ENCODE measurements around the gene BEGAIN. TPM values are rescaled to one million over a fixed set of nuclear protein-coding genes. Genes with fewer than 3 reads are reported as not detected.

The BEGAIN gene
- total RNA-seq, 4 donors from 2014 or later, result 0.27 to 2.5 (median 0.37) TPM; not detected in 1

DNA sequence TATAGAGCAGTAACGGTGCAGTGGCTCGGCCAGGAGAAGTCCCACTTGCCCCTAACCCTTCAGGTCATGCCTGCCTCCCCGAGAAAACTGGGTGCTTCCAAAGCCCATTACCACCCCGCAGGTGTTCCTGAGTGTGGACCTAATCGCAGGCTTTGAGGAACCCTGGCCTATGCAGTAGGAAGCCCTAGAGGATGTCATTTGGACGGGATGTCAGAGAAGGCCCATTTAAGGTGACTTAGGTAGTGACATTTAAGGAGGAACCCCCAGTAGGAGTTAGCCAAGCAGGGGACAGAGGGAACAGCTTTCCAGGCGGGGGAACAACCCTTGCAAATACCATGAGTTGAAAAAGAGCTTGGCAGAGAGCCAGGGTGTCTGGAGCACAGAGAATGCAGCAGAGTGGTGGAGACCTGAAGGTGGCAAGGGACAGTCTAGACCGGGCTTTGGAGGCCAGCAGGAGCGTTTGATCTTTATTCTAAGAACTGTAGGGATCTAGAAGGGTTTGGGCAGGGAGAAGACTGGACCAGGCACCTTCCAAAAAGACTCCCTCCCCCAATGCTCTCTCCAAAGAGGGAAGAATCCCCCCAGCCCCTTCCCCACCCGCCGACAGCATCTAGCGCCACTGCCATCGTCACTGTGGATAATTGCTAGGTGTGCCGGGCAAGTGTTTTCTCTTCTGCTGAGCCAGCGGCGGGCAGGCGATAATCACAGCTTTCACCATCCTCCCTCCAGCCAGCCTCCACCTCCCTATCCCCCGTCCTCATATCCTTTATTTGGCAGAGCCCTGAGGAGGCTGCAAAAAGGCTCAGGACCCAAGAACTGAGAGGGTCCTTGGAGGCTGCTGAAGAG lies 33.3 kb upstream of the BEGAIN start:
- Histone ChIP-seq H3K27ac (no peak overlapping the region), H3K4me1 (peaks cover 0 to 27% (median 6%) of the 10 kb centered on the region in 4 donors), H3K4me3 (no peak overlapping the region), H3K36me3 (no peaks in the 10 kb centered on the region), H3K9me3 (no peaks in the 10 kb centered on the region), H3K27me3 (peaks cover 12% of the 10 kb centered on the region)
- intact Hi-C loops (cut with DNase I; ENCODE audit: low total_unique reads), result no loop called here
- WGBS, 2 donors (ENCODE audit: low coverage in 1 of 2), result 73 to 100% methylated on average over 1 to 17 of the region's 18 CpGs
- in situ Hi-C loops (cut with MboI; ENCODE audit: low pct_ligation_motif_present in 1 of 4, low pct_unique_long_range_greater_than_20kb in 1 of 4, low sequenced_read_pairs in 3 of 4), result no loop called here
- TF ChIP-seq POLR2AphosphoS5 (IDR thresholded peaks at IDR 0.05), result no peak
- DNase-seq, result peak; percentile 5

GRCh38 chr14:100619396-100620254 lies 32.4 kb upstream of the BEGAIN start:
- H3K36me3 ChIP-seq, result no peaks in the 10 kb centered on the region
- intact Hi-C loops (cut with DNase I; ENCODE audit: low total_unique reads) (no loop called here), in situ Hi-C loops (cut with MboI; ENCODE audit: low pct_ligation_motif_present in 1 of 4, low pct_unique_long_range_greater_than_20kb in 1 of 4, low sequenced_read_pairs in 3 of 4) (no loop called here)
- H3K4me3 ChIP-seq, result no peak overlapping the region
- TF ChIP-seq POLR2AphosphoS5 (IDR thresholded peaks at IDR 0.05), result no peak
- TF ChIP-seq EP300 (IDR thresholded peaks at IDR 0.05; ENCODE audit: low read depth), result no peak
- TF ChIP-seq, protein P1, sequence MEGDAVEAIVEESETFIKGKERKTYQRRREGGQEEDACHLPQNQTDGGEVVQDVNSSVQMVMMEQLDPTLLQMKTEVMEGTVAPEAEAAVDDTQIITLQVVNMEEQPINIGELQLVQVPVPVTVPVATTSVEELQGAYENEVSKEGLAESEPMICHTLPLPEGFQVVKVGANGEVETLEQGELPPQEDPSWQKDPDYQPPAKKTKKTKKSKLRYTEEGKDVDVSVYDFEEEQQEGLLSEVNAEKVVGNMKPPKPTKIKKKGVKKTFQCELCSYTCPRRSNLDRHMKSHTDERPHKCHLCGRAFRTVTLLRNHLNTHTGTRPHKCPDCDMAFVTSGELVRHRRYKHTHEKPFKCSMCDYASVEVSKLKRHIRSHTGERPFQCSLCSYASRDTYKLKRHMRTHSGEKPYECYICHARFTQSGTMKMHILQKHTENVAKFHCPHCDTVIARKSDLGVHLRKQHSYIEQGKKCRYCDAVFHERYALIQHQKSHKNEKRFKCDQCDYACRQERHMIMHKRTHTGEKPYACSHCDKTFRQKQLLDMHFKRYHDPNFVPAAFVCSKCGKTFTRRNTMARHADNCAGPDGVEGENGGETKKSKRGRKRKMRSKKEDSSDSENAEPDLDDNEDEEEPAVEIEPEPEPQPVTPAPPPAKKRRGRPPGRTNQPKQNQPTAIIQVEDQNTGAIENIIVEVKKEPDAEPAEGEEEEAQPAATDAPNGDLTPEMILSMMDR (IDR thresholded peaks at IDR 0.05), result no peak
- TF ChIP-seq POLR2A (IDR thresholded peaks at IDR 0.05), result no peak
- peaks cover 0 to 27% (median 6%) of the 10 kb centered on the region in 4 donors for H3K4me1 ChIP-seq
- 88% methylated on average over 10 of the region's 10 CpGs; no CpG with 5 or more reads in 1 of the 2 donors for WGBS, 2 donors (ENCODE audit: low coverage in 1 of 2)
- peak; percentile 4 for DNase-seq
- peaks cover 9% of the 10 kb centered on the region for H3K27me3 ChIP-seq
- no peak overlapping the region for H3K27ac ChIP-seq
- H3K9me3 ChIP-seq, result no peaks in the 10 kb centered on the region

GRCh38 chr14:100618763-100619320 lies 31.6 kb upstream of the BEGAIN start:
- intact Hi-C loops (cut with DNase I; ENCODE audit: low total_unique reads), result no loop called here
- peaks cover 3% of the 10 kb centered on the region for H3K27me3 ChIP-seq
- WGBS, 2 donors (ENCODE audit: low coverage in 1 of 2), result 20 to 58% methylated on average over 1 to 10 of the region's 10 CpGs

DNA sequence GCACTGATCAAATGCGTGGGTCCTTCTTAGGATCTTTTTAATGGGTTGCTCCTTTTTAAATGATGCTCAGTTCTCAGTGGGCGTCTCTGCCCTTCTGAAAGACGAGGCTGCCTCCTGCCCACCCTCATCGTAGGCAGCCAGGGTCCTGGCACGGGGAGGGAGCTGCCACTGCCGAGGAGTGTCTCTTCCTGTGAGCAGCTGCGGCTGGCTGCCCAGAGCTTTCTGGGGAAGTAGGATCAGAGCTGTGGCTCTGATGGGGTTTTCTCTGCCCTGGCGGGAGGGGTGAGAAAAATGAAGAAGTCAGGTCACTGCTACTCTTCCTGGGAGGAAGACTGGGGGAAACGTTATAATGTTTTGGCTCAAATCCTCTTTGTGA lies 31.1 kb upstream of the BEGAIN start:
- Histone ChIP-seq H3K27me3 (no peaks in the 10 kb centered on the region), H3K36me3 (no peaks in the 10 kb centered on the region), H3K9me3 (no peaks in the 10 kb centered on the region), H3K4me3 (no peak overlapping the region), H3K27ac (no peak overlapping the region), H3K4me1 (peaks cover 0 to 27% (median 6%) of the 10 kb centered on the region in 4 donors)
- intact Hi-C loops (cut with DNase I; ENCODE audit: low total_unique reads) (no loop called here), in situ Hi-C loops (cut with MboI; ENCODE audit: low pct_ligation_motif_present in 1 of 4, low pct_unique_long_range_greater_than_20kb in 1 of 4, low sequenced_read_pairs in 3 of 4) (no loop called here)
- peak; percentile 13 for DNase-seq
- no peak for TF ChIP-seq POLR2AphosphoS5 (IDR thresholded peaks at IDR 0.05)
- TF ChIP-seq EP300 (IDR thresholded peaks at IDR 0.05; ENCODE audit: low read depth), result no peak
- TF ChIP-seq, protein P1 (IDR thresholded peaks at IDR 0.05), result no peak
- TF ChIP-seq POLR2A (IDR thresholded peaks at IDR 0.05), result no peak
- WGBS, 2 donors (ENCODE audit: low coverage in 1 of 2), result 51 to 82% methylated on average over 2 to 9 of the region's 9 CpGs

More at GRCh38 chr14:100618763-100619320, 31.6 kb upstream of the BEGAIN start:
- Histone ChIP-seq H3K27ac (no peak overlapping the region), H3K9me3 (no peaks in the 10 kb centered on the region), H3K4me1 (peaks cover 0 to 27% (median 6%) of the 10 kb centered on the region in 4 donors), H3K36me3 (no peaks in the 10 kb centered on the region), H3K4me3 (no peak overlapping the region)
- TF ChIP-seq POLR2A (IDR thresholded peaks at IDR 0.05) (no peak), POLR2AphosphoS5 (IDR thresholded peaks at IDR 0.05) (no peak), EP300 (IDR thresholded peaks at IDR 0.05; ENCODE audit: low read depth) (no peak)
- TF ChIP-seq, protein P1 (IDR thresholded peaks at IDR 0.05), result no peak
- in situ Hi-C loops (cut with MboI; ENCODE audit: low pct_ligation_motif_present in 1 of 4, low pct_unique_long_range_greater_than_20kb in 1 of 4, low sequenced_read_pairs in 3 of 4), result no loop called here
- peak; percentile 6 for DNase-seq
